Liver (tissue), 9 donors: ENCODE data around the gene L3HYPDH. TPM values are rescaled to one million over a fixed set of nuclear protein-coding genes. Genes with fewer than 3 reads are reported as not detected.

Experiments
- DNase-seq: peaks from one replicate; pipeline ENCODE4 v3.0.0-alpha.2; 2017; ENCODE audit warnings: low spot score
- H3K27ac ChIP-seq, 2 donors: one replicate each; pipeline ENCODE4 v1.7.0; 2013; ENCODE audit warnings: inconsistent platforms in 2 of 2, low read length in 2 of 2, control low read depth in 1 of 2, low read depth in 1 of 2, mild to moderate bottlenecking in 1 of 2
- H3K27me3 ChIP-seq, 4 donors: one replicate each; pipeline versions ENCODE4 v1.6.1 to v1.7.0; 2013; ENCODE audit warnings: low read length in 3 of 4, inconsistent platforms in 1 of 4, mild to moderate bottlenecking in 1 of 4, moderate library complexity in 1 of 4; ENCODE audit not compliant: control insufficient read depth in 4 of 4, insufficient read depth in 4 of 4
- H3K36me3 ChIP-seq, 4 donors: one replicate each; pipeline versions ENCODE4 v1.6.1 to v1.7.0; 2013; ENCODE audit warnings: low read length in 3 of 4, mild to moderate bottlenecking in 3 of 4, low read depth in 1 of 4, moderate library complexity in 1 of 4; ENCODE audit not compliant: control insufficient read depth in 4 of 4, insufficient read depth in 3 of 4
- H3K4me1 ChIP-seq, 4 donors: one replicate each; pipeline versions ENCODE4 v1.6.1 to v1.7.0; 2013; ENCODE audit warnings: low read length in 3 of 4, mild to moderate bottlenecking in 3 of 4, moderate library complexity in 1 of 4; ENCODE audit not compliant: control insufficient read depth in 4 of 4, insufficient read depth in 4 of 4
- H3K4me3 ChIP-seq, 3 donors: one replicate each; pipeline versions ENCODE4 v1.6.1 to v1.7.0; 2013; ENCODE audit warnings: low read length in 3 of 3, control low read depth in 1 of 3, low read depth in 1 of 3, mild to moderate bottlenecking in 1 of 3
- H3K9ac ChIP-seq, 2 donors: one replicate each; pipeline ENCODE4 v1.7.0; 2013; ENCODE audit warnings: low read length in 2 of 2, mild to moderate bottlenecking in 2 of 2, moderate library complexity in 2 of 2, control low read depth in 1 of 2, low read depth in 1 of 2
- H3K9me3 ChIP-seq, 4 donors: one replicate each; pipeline versions ENCODE4 v1.6.1 to v1.7.0; 2013; ENCODE audit warnings: low read length in 3 of 4; ENCODE audit not compliant: control insufficient read depth in 4 of 4
- CTCF ChIP-seq: fragments of 150-350 bp; IDR thresholded peaks from 2 replicates; pipeline ENCODE4 v1.5.1; 2017; ENCODE audit warnings: improper control_type of control experiment, low read depth, low read length; ENCODE audit not compliant: missing input control
- FOXA1 ChIP-seq: IDR thresholded peaks from 2 replicates; pipeline ENCODE4 v1.6.1; 2016; ENCODE audit warnings: antibody characterized with exemption
- FOXA2 ChIP-seq: IDR thresholded peaks from 2 replicates; pipeline ENCODE4 v1.6.1; 2016; ENCODE audit warnings: antibody characterized with exemption
- GABPA ChIP-seq, 2 donors: IDR thresholded peaks in 1 of 2; conservative IDR thresholded peaks in 1 of 2; 2 replicates each; pipeline ENCODE4 v1.6.1; 2016; ENCODE audit warnings: antibody characterized with exemption in 2 of 2, mild to moderate bottlenecking in 1 of 2, moderate library complexity in 1 of 2
- HNF4A ChIP-seq, 2 donors: conservative IDR thresholded peaks; 2 replicates each; pipeline ENCODE4 v1.6.1; 2016; ENCODE audit warnings: antibody characterized with exemption in 2 of 2, mild to moderate bottlenecking in 2 of 2
- HNF4G ChIP-seq: IDR thresholded peaks from 2 replicates; pipeline ENCODE4 v1.6.1; 2016; ENCODE audit warnings: antibody characterized with exemption
- JUND ChIP-seq, 2 donors: IDR thresholded peaks; 2 replicates each; pipeline ENCODE4 v1.6.1; 2016; ENCODE audit warnings: antibody characterized with exemption in 2 of 2
- MAX ChIP-seq: IDR thresholded peaks from 2 replicates; pipeline ENCODE4 v1.6.1; 2016; ENCODE audit warnings: antibody characterized with exemption
- NR2F2 ChIP-seq: IDR thresholded peaks from 2 replicates; pipeline ENCODE4 v1.6.1; 2016; ENCODE audit warnings: antibody characterized with exemption
- RAD21 ChIP-seq, 2 donors: IDR thresholded peaks; 2 replicates each; pipeline ENCODE4 v1.6.1; 2016; ENCODE audit warnings: antibody characterized with exemption in 2 of 2, mild to moderate bottlenecking in 2 of 2
- RXRA ChIP-seq, 2 donors: IDR thresholded peaks; 2 replicates each; pipeline ENCODE4 v1.6.1; 2017 to 2018; ENCODE audit warnings: antibody characterized with exemption in 2 of 2, mild to moderate bottlenecking in 1 of 2
- SP1 ChIP-seq: IDR thresholded peaks from 2 replicates; pipeline ENCODE4 v1.6.1; 2018; ENCODE audit warnings: antibody characterized with exemption, mild to moderate bottlenecking
- TAF1 ChIP-seq: conservative IDR thresholded peaks from 2 replicates; pipeline ENCODE4 v1.6.1; 2016; ENCODE audit warnings: antibody characterized with exemption, mild to moderate bottlenecking
- YY1 ChIP-seq: IDR thresholded peaks from 2 replicates; pipeline ENCODE4 v1.6.1; 2016; ENCODE audit warnings: antibody characterized with exemption, mild to moderate bottlenecking
- WGBS: extraction: QIAGEN DNeasy Blood & Tissue Kit; methylation state at CpG from one replicate; pipeline ENCODE4 v1.1.7; 2013; 5-methylcytosine and 5-hydroxymethylcytosine counted together
- polyA plus RNA-seq, 2 donors: library from polyadenylated mRNA; stranded (reverse) in 1 of 2; unstranded in 1 of 2; fragments of 200-250 nt in 1 of 2; fragments of >200 nt in 1 of 2; fragmentation: Nextera tagmentation in 1 of 2; extraction: Ambion mirVana in 1 of 2; gene quantifications; one replicate each; pipeline versions ENCODE4 v1.2.1 to v1.2.3, GENCODE V29; 2013 to 2015
- total RNA-seq, 2 donors: library from RNA; depleted of rRNA; stranded (reverse); fragments of >200 nt; gene quantifications; one replicate each; pipeline ENCODE4 v1.2.3, GENCODE V29; 2014
- TF ChIP-seq, protein P1 (sequence below): IDR thresholded peaks from 2 replicates; pipeline ENCODE4 v1.6.1; 2016; ENCODE audit warnings: antibody characterized with exemption, mild to moderate bottlenecking
- TF ChIP-seq, protein P2 (sequence below): IDR thresholded peaks from 2 replicates; pipeline ENCODE4 v1.6.1; 2016; ENCODE audit warnings: antibody characterized with exemption
- donor health status: healthy.
- donor health status: healthy.
- donor health status: healthy.
- donor health status: healthy.
- donor health status: healthy.

Gene L3HYPDH
- total and polyA plus RNA-seq, 4 donors: 9.3 to 36.3 (median 28.2) TPM

DNA sequence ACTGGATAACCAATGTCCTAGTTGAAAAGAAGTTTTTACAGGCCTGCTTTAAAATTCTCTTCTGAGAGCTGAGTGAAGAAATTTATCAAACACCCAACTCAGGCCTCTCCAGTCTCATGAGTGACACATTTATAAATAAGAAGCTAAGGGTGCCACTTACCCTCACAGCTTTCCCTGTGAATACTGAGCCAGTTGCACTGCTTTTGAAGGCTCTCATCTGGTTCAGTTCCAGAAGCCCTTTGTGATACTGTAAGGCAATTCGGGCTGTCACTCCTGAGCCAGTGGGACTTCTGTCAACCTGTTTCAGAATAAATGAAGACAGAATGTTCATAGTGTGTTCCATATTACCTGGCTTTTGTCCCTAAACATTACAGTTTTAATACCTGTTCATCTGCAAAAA is 8.5 kb downstream of the L3HYPDH start:
- DNase-seq: no peak
- TF ChIP-seq MAX (no peak), SP1 (no peak), TAF1 (no peak), FOXA1 (no peak), YY1 (no peak), HNF4A (conservative IDR thresholded peaks at IDR 0.05) (no peak), FOXA2 (no peak), GABPA (IDR thresholded peaks at IDR 0.05 in 1 of 2, conservative IDR thresholded peaks at IDR 0.05 in 1 of 2) (no peak), CTCF (no peak)
- no peaks in the 10 kb centered on the region for H3K27me3 ChIP-seq
- H3K4me3 ChIP-seq: no peak overlapping the region
- peaks cover 6 to 30% (median 21%) of the 10 kb centered on the region in 4 donors for H3K36me3 ChIP-seq
- H3K9me3 ChIP-seq: no peaks in the 10 kb centered on the region
- H3K27ac ChIP-seq: no peak overlapping the region
- H3K4me1 ChIP-seq: no peaks in the 10 kb centered on the region
- 93% methylated on average over 1 of the region's 1 CpG for WGBS
- H3K9ac ChIP-seq: no peak overlapping the region

DNA sequence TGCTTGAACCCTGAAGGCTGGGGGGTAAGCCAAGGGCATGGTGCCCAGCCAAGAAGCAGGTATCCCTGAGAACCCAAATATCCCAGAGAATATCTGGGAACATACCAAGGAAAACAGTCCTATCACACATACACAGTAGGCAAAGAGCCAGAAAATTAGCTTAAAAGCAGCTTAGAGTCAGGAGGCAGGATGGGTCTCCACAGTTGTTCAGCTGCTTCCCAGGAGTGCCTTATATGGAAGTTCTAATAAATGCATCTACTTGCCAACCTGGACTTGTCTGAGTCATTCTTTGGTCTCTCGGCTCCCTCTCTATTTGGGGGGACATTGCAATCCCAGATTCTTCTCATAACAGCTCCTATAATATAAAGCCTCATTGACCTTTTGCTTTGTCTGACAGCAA is 10.0 kb downstream of the L3HYPDH start:
- 92% methylated on average over 1 of the region's 1 CpG for WGBS
- Histone ChIP-seq H3K27me3 (no peaks in the 10 kb centered on the region), H3K9ac (no peak overlapping the region), H3K4me3 (no peak overlapping the region), H3K36me3 (peaks cover 6 to 30% (median 21%) of the 10 kb centered on the region in 4 donors), H3K4me1 (no peaks in the 10 kb centered on the region), H3K9me3 (no peaks in the 10 kb centered on the region), H3K27ac (no peak overlapping the region)
- DNase-seq: no peak
- no peak for TF ChIP-seq FOXA1
- no peak for TF ChIP-seq RAD21 (IDR thresholded peaks at IDR 0.05)
- no peak for TF ChIP-seq TAF1
- no peak for TF ChIP-seq FOXA2
- no peak for TF ChIP-seq CTCF
- TF ChIP-seq NR2F2: no peak
- TF ChIP-seq YY1: no peak
- no peak for TF ChIP-seq HNF4A (conservative IDR thresholded peaks at IDR 0.05)
- TF ChIP-seq GABPA (IDR thresholded peaks at IDR 0.05 in 1 of 2, conservative IDR thresholded peaks at IDR 0.05 in 1 of 2): no peak
- no peak for TF ChIP-seq HNF4G
- no peak for TF ChIP-seq SP1
- no peak for TF ChIP-seq JUND (IDR thresholded peaks at IDR 0.05)
- TF ChIP-seq, protein P1, sequence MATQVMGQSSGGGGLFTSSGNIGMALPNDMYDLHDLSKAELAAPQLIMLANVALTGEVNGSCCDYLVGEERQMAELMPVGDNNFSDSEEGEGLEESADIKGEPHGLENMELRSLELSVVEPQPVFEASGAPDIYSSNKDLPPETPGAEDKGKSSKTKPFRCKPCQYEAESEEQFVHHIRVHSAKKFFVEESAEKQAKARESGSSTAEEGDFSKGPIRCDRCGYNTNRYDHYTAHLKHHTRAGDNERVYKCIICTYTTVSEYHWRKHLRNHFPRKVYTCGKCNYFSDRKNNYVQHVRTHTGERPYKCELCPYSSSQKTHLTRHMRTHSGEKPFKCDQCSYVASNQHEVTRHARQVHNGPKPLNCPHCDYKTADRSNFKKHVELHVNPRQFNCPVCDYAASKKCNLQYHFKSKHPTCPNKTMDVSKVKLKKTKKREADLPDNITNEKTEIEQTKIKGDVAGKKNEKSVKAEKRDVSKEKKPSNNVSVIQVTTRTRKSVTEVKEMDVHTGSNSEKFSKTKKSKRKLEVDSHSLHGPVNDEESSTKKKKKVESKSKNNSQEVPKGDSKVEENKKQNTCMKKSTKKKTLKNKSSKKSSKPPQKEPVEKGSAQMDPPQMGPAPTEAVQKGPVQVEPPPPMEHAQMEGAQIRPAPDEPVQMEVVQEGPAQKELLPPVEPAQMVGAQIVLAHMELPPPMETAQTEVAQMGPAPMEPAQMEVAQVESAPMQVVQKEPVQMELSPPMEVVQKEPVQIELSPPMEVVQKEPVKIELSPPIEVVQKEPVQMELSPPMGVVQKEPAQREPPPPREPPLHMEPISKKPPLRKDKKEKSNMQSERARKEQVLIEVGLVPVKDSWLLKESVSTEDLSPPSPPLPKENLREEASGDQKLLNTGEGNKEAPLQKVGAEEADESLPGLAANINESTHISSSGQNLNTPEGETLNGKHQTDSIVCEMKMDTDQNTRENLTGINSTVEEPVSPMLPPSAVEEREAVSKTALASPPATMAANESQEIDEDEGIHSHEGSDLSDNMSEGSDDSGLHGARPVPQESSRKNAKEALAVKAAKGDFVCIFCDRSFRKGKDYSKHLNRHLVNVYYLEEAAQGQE: no peak
- TF ChIP-seq RXRA (IDR thresholded peaks at IDR 0.05): no peak
- no peak for TF ChIP-seq MAX
- TF ChIP-seq, protein P2, sequence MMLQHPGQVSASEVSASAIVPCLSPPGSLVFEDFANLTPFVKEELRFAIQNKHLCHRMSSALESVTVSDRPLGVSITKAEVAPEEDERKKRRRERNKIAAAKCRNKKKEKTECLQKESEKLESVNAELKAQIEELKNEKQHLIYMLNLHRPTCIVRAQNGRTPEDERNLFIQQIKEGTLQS: no peak
